HG03103 (cell line): ENCODE measurements around the gene XRCC1.
"Not testable (repeated sequence)": the region's sequence is repeated elsewhere in the genome, so short reads cannot be mapped to it uniquely, and the experiment has no call there.

Experiments
- ATAC-seq: cut with Tn5 transposase; IDR thresholded peaks from one replicate; pipeline ENCODE4 v1.9.1; 2021; ENCODE audit warnings: low read depth; ENCODE audit not compliant: unreplicated experiment

XRCC1 gene

DNA sequence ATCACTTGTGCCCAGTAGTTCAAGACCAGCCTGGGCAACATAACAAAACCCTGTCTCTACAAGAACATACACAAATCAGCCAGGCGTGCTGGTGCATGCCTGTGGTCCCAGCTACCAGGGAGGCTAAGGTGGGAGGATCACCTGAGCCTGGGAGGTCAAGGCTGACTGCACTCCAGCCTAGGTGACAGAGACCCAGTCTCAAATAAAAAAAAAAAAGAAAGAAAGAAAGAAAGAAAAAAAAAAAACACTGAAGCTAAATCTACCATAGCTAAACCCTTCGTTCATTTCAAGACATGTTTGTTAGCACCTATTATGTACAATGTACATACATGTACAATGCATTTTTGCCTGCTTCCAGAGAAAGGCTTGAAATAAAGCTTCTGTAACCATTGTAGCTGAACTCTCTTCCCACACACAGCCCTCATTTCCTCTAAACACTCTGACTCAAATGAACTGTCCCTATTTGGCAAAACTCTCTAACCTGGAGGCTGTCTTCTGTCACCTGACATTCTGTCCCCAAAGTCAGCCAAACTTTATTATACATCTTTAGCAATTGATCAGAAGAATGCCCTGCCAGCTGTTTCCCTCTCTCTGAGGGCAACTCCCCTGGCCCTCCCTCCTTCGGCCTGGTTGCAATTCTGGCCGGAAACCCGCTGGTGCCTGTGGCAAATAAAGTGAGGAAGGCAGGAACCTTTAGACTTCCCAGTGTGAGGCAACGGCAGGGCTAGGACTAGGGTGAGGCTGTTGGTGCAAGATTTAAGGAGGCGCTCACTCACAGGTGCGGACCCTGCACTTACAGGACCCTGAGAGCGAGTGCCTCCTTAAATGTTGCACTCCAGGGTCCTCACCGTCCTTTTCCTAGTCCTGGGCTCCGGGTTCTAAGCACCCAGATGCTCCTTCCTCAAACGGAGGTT lies 50.1 kb downstream of the XRCC1 start:
- ATAC-seq: peak; percentile 39

- not testable (repeated sequence) for ATAC-seq
These were observed 51.6 kb downstream of the XRCC1 start for GRCh38 chr19:43523696-43524095.

GRCh38 chr19:43522929-43523328 lies 52.4 kb downstream of the XRCC1 start:
- no peak for ATAC-seq

GRCh38 chr19:43519436-43520088 lies 55.8 kb downstream of the XRCC1 start:
- no peak for ATAC-seq

GRCh38 chr19:43518051-43518450 lies 57.3 kb downstream of the XRCC1 start:
- ATAC-seq: no peak

DNA sequence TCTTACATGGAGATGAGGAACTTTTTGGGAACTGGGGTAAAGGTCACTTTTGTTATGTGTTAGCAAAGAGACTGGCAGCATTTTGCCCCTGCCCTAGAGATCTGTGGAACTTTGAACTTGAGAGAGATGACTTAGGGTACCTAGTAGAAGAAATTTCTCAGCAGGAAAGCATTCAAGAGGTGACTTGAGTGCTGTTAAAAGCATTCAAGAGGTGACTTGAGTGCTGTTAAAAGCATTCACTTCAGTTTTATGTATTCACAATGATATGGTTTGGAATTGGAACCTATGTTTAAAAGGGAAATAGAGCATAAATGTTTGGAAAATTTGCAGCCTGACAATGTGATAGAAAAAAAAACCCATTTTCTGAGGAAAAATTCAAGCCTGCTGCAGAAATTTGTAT lies 62.9 kb downstream of the XRCC1 start:
- not testable (repeated sequence) for ATAC-seq

DNA sequence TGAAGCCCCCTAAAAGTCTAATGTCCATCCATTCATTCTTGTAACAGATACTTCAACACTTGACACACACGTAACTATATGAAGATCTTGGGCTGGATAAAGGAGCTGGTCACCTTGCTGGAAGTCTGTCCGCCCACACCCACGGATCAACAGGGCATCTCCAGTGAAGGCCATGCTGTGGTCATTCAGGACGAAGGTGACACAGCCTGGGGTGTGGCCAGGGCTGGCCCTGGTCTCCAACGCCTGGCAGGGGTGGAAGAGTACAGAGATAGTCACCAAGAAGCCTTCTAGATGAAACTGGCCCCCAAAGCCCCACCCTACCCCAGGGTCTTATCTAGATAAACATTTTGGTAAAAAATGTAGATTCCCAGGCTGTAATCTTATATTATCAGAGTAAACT lies 64.0 kb downstream of the XRCC1 start:
- ATAC-seq: no peak

DNA sequence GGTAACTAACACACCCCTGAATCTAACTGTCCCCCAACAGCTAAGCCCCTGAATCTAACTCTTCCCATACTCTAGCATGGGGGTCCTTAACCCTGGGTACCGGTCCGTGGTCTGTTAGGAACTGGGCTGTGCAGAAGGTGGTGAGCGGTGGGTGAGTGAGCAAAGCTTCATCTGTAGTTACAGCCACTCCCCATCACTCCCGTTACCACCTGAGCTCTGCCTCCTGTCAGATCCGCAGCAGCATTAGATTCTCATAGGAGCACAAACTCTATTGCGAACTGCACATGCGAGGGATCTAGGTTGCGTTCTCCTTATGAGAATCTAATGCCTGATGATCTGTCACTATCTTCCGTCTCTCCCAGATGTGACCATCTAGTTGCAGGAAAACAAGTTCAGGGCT lies 64.6 kb downstream of the XRCC1 start:
- ATAC-seq: no peak

DNA sequence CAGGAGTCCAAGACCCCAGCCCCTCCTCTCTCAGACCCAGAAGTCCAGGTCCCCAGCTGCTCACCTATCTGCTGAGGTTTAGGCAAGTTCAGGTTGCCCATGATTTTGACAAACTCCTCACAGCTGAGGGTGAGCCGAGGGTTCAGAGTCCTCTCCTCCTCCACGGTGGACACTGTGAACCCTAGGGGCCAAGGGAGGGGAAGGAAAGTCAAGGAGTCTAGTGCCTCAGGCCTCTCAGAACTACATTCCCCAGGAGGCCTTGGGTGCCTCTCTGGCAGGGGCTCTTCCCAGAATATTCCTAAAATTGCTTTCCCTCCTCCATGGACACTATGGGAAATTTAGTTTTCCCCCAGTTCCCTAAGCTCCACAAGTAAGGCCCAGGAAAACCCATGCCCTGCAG lies 67.4 kb downstream of the XRCC1 start:
- no peak for ATAC-seq

GRCh38 chr19:43506629-43507028 lies 68.7 kb downstream of the XRCC1 start:
- ATAC-seq: no peak

DNA sequence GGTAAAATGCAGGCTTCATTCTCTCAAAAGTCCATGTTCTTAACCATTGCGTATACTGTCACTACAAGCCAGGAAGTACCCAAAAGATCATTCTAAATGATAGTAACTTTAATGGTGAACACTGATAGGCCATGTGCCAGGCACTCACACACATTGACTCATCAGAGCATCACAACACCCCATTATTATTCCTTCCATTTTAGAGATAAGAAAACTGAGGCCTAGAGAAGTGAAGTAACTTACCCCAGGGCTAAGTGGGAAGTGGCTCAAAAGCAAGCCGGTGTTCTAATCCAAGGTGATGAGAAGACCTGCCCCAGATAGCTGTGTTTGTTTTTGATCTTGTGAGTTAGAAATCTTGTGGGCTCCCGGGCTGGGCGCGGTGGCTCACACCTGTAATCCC lies 69.4 kb downstream of the XRCC1 start:
- no peak for ATAC-seq

DNA sequence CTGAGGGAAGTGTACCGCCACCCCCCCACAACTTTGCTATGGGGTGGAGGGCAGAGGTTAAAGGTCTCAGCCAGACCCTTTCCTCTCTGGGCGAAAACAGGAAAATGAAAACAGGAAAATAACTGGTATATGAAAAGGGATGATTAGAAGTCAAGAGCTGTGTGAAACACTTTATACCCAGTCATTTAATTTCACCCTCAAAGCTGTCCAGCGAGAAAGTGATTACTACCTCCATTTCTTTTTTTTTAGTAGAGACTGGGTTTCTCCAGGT lies 70.2 kb downstream of the XRCC1 start:
- no peak for ATAC-seq

DNA sequence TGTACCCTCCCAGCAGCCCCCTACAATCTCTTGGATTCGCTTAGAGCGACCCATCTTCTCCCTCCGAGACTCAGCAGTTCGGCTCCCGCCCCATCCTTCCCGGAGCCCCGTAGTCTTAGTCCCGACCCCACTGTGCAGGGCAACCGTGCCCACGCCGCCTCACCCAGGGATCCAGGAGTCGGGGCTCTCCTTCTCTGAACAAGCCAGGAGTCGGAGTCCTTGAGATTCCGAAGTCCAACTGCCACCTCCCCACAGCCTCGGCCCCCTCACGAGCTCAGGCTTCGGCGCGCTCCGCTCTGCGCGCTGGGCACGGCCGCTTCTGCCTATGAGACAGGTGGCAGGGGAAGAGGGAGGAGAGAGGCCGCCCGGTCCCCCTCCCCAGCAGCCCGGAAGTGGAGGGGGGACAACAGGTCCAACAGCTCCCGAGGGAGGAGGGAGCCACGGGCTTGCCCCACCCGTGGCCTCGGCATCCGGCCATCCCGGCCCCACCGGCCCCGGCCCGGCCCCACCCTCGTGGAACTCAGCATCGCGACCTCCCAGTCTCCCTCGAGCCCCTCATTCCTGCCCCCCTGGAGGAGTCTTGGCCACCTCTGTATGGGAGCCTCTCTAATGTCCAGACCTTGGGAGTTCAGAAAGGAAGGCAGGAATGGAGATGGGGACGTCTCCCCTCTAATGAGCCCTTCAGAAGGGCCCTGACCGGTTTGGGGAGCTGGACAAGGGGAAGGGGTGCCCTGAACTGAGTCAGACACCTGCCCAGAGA lies 70.7 kb downstream of the XRCC1 start, which contains the start of gene PHLDB3:
PHLDB3 (minus strand) TSS at position 321 of the 760 bp plus-strand sequence. CDS start 628 bp downstream, outside the sequence.
- no peak for ATAC-seq

GRCh38 chr19:43503501-43504425 lies 71.6 kb downstream of the XRCC1 start:
- ATAC-seq: peak; percentile 83

GRCh38 chr19:43502419-43502976 lies 72.8 kb downstream of the XRCC1 start:
- no peak for ATAC-seq

DNA sequence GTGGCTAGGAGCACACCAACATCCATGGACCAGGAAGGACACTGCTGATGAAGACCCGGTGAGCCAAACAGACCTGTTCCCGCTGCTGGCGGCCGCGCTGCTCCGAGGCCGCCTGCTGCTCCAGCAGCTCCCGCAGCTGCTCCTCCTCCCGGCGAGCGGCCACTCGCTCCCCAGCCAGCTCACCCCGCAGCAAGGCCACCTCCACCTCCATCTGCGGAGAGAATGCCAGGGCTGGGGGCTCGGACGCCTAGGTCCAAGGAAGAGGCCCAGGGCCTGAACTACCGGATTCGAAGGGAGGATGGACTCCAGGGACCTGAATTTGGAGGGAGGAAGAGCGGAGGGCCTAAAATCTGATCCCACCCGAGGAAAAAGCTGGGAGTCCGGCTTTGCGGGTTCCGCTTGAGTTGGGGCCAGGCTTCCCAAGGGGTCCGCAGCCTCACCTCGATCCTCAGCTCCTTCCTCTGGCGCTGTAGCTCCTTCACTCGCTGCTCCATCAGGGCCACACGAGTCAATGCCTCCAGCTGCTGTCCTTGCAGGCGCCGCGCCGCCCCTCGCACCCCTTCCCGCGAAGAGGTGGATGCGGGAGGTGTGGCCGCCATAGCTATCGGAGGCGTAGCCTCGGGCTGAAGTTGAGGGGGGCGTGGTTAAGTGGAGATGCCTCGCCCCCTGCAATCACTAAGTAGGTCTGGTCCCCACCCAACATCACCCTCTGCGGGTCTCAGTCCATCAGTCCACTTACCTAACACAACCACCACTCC lies 73.5 kb downstream of the XRCC1 start:
- no peak for ATAC-seq

DNA sequence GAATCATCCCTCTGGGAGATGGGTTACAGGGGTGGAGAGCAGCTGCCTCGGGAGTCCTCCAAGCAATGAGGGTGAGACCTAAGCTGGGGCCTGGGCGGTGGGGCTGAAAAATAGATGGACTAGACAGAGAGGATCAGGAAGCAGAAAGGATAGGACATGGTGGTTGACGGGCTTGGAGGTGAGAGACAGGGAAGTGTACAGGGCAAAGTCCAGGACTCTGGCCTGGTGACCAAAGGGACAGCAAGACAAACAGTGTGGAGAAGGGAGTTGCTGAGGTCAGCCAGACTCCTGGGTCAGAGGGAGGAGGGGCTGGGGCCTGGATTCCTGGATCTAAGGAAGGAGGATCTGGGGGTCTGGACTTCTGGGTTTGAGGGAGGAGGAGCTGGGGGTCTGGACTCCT lies 76.3 kb downstream of the XRCC1 start:
- ATAC-seq: no peak

DNA sequence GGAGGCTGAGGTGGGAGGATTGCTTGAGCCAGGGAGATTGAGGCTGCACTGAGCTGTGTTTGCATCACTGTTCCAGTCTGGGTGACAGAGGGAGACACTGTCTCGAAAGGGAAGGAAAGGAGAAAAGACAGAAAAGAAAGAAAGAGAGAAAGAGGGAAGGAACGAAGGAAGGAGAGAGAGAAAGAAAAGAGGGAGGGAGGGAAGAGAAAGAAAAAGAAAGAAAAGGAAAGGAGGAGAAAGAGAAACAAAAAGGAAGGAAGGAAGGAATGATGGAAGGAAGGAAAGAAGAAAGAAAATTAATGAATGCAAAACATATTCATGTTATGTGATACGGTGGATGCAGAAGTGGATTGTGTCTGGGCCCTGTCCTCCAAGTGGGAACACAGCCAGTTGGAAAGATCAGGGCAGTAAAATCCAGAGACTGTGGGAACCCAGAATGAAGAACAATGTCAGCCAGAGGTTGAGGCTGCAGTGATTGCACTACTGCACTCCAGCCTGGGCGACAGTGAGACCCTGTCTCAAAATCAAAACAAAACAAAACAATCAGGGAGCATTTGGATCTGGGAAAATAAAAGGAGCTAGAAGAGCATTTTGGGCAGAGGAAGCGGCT lies 77.0 kb downstream of the XRCC1 start:
- no peak for ATAC-seq

DNA sequence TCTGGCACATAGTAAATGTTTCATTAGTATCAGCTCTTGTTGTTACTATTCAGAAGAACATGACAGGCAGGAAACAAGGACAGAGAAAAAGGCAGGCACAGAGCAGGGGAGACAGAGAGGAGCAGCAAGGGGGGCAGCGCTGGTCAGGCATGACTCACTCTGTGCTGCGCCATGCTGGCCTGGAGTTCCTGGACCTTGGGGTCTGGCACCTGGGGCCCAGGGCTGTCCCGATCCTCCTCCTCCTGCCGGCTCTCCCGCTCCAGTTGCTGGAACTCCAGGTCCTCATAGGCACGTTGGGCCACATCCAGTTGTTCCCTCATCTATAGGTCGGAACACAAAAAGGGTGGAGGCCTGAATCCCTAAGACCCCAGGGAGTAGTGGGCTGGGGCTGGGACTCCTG lies 78.4 kb downstream of the XRCC1 start:
- no peak for ATAC-seq
